IPS-NIHi7 (cell line): ENCODE data around the gene PRDM2.
A peak's percentile ranks its signal among the peaks of the same experiment; 100 is the strongest.

ENCODE experiments used
- DNase-seq: peaks from one replicate; pipeline ENCODE4 v3.0.0; 2012; ENCODE audit warnings: mixed read lengths; ENCODE audit errors: extremely low spot score

The PRDM2 gene

DNA sequence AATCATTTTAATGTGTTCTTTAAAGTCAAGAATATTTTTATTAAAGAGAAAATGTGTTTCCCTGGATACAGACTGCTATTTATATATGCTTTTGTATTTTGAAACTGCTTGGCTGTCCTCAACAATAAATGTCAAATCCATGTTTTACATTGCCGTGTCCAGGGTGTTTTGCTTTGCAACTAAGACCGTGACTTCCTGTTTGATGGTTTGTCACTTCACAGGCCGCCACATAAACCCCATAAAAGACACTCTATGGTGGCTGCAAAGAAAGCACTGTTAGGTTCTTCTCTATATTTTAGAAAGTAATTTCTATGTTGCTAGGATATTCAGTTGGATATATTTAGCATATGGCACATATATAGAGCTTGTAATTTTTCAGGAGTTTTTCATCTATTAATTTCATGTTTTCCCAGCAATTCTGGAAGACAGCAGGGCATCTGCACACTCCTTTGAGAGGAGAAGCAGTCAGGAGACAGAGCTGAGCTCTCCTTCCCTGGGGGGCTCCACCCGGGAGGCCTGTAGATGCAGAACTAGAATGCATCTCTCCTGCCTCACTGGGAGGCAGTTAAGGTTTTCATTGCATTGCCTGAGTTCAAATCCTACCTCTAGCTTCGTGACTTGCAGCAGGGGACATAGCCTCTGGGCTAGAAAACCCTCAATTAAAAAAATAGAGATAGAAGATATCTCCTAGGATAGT lies 33.1 kb downstream of the PRDM2 start:
- DNase-seq: no peak

DNA sequence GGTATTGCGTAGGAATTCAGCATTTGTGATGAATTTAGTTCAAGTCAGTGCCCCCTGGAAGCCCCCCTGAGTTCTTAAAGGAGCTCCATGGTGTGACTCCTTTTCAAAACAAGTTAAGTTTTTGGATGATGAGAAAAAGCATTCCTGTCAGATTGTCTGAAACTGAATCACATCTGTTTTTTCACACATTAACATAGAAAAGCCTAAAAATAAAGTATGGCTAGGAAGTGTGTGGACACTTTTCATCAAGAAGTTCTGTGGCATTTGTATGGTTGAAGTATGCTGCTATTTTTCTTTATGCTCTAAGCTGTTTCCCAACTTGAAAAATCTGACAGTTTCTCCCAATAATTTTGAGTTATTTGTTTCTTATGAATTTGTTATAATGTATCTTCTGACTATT lies 33.7 kb downstream of the PRDM2 start:
- DNase-seq: no peak

DNA sequence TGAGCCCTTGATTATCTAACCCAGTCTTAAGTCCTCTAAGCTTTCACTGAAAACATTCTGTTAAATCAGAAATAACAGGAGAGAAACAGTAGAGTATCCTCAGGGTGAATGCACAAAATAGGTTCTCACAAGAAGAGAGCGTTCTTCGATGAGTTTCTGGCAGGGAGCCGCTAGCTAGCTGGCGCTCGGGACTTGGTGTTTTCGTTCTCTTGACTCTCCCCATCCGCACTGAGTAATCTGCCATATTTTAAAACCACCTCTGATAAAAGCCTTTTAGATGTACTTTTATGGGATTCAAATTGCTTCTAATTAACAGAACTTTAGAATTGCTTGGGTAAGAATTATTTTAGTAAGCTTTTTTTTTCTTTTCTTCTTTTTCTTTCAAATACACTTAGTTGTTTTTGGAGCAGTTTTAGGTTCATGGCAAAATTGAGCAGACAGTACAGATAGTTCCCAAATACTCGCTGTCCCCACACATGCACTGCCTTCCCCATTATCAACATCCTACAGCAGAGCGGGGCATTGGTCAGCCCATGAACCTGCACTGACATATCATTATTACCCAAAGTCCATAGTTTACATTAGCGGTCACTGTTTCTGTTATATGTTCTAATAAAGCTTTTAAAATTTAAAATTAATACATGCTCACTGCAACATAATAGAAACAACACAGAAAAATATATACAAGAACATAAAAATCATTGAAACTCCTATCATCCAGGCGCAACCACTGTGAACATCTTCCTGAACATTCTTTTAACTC lies 35.4 kb downstream of the PRDM2 start:
- no peak for DNase-seq

DNA sequence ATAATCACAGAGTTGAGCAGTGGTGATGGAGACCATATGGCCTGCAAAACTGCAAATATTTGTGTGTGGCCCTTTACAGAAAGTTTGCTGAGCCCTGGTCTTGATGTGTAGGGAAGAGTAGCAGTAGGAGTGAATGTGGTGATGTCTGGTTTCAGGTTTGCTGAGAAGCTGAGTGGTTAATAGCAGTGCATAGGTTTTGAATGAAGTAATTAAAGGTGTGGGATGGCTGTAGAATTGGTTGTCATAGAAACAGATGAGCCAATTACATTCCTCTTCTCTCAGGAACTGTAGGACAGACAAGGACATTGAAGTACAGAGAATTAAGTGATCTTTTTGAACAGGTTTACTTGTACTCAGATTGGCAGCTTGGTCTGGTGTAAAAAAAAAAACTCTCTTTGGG lies 37.4 kb downstream of the PRDM2 start:
- DNase-seq: peak; percentile 16

DNA sequence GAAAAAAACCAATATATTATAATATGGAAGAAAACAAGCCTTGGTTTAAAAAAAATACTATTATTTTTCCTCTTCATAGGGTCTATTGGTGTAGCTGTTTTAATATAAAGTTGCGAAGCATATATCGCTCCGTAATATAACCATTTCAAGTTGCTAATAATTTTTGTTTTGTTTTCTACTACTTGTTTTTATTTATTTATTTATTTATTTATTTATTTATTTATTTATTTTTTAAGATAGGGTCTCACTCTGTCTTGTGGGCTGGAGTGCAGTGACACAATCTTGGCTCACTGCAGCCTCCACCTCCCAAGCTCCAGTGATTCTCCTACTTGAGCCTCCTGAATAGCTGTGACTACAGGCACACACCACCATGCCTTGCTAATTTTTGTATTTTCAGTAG lies 46.4 kb downstream of the PRDM2 start:
- no peak for DNase-seq

DNA sequence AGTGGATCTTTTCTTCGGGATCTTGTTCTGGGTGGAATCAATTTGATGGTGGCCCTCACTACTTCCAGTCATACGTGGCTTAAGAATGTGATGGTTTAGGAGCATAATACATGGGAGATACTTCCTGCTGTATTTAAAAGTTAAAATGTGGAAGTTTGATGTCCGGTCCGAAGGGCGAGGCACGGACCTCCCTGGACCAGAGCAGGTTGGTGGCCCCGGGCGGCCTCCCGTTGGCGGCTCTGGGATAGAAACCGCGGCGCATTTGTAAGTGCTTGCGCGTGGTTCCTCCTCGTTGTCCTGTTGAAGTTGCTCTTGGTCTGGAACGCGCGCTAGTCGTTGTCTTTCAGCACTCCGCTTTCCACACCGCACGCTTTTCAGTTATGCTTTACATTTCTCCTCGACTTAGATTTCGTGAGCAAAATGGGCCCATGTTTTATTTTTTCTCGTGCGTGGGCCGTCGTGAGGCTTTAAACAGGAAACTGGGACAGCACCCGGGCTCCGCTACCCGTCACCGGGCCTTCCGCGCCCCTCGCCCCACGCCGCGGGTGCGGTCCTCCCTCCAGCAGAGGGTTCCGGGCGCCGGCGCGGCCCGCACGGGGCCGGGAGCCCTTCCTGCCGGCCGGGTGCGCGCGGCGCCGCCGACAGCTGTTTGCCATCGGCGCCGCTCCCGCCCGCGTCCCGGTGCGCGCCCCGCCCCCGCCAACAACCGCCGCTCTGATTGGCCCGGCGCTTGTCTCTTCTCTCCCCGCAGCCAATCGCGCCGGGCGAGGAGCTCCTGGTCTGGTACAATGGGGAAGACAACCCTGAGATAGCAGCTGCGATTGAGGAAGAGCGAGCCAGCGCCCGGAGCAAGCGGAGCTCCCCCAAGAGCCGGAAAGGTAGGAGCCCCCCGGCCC lies 48.9 kb downstream of the PRDM2 start:
- peak; percentile 96 for DNase-seq

DNA sequence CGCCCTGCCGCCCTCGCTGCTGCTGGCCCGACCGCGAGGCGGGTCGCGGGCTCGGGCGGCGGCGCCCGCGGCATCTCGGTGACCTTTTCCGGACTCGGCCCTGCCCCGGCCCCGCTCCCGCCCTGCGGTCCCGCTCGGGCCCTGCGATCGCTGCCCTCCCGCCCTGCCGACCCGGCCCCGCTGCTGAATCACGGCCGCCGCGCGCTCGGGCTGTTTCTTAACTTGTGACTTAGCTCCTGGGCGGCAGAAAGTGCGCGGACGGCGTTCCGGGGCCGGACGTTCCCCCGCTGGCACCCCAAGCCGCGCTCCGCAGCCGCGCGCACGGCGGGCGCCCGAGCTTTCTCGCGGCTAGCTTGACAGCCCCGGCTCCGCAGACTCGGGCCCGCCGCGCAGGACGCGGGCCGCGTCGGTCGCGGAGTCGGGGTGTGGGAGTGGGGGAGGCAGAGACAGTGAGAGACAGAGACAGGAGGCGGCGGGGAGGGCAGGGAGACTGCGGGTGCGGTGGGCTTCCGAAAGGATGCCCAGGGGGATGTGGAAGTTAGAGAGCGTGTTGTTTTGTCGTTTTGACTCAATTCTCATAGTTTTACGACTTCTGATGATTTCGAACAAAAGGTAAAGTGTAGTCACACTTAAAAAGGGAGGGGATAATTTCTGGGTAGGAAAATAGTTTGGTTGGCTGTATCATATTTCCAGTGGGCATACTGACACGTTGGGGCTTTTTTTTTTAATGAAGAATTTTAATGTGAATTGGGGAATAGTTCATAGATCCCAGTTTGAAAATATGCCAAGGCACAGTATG lies 49.8 kb downstream of the PRDM2 start:
- no peak for DNase-seq

DNA sequence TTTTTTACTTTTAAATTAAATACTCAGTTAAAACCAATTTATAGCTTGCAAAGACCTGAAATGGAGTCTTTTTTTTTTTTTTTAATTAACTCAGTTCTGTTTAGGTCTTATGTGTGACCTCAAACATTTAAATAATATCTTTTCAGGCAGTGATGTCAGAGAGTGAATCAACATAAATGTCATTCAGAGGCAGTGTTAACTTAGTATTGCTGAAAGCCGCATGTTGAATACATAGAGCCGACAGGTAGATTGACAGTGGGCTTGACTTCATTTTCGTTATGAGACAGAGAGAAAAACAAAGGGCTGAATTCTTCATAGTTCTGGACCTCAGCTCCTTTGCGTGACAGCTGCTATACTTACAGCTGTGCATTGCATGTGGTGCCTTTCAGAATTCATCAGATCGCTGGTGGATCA lies 51.5 kb downstream of the PRDM2 start:
- DNase-seq: no peak

DNA sequence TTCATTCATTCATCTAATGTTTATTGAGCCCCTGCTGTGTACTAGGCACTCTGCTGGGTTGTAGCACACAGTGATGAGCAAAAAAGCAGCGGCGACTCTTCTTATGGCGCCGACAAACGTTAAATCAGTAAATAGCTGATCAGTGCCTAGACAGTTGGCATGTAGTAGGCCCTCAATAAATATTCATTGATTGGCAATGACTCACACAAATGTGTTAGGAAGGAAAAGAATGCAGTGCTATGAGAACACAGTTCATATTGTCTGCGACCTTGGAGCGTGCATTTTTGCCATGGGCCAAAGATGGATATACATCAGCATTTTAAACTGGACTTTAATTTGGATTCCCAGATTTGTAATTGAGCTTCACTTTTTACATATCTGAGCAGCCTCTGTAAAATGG lies 52.0 kb downstream of the PRDM2 start:
- no peak for DNase-seq

DNA sequence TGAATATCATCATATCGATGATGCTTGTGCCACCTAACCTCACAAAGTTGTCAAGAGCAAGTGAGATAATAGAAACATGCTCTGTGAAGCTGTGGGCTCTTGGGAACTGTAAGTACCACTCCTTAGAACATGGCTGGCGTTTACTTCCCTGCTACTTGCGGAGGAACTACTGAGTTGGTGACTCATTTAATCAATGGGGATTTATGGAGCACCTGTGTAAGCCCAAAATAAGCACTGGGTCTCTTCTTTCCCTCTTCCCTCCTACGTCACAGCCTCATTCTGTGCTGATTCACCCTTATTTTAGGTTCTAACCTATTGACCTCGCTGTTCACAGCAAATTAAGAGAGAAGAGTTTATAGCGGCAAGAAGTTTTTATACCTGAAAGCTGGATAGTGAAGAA lies 52.9 kb downstream of the PRDM2 start:
- no peak for DNase-seq

DNA sequence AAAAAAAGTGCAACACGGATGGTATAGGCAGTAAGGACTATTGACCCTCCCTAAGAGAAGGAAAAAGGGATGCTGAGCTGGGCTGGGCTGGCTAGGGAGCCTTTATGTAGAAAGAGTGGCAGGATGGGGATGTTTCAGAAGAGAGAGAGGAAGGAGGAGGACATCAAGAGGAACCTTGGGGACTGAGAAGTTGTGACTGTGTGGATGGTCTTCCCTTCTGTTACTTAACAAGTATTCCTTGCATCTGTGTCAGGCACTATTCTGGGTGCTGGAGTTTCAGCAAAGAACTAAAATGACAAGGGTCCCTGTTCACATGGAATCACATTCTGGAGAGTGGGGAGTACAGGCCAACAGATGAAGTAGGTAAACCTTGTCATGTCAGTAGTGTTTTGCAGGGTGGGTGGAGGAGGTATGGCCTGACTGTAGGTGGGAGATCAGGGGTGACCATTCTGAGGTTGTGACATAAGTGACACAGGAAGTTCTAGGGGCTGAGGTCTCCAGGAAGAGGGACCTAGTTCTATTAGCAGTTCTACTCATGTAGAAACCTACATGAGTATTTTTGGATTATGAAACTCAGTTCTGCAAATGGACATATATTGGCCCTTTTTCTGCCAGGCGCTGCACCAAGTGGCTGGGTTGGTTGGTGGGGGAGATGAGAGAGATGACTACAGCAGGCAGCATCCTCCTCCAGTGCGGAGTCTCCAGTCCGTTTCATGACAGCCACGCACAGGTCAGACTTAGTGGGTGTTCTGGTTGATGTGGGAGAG lies 53.8 kb downstream of the PRDM2 start:
- no peak for DNase-seq

DNA sequence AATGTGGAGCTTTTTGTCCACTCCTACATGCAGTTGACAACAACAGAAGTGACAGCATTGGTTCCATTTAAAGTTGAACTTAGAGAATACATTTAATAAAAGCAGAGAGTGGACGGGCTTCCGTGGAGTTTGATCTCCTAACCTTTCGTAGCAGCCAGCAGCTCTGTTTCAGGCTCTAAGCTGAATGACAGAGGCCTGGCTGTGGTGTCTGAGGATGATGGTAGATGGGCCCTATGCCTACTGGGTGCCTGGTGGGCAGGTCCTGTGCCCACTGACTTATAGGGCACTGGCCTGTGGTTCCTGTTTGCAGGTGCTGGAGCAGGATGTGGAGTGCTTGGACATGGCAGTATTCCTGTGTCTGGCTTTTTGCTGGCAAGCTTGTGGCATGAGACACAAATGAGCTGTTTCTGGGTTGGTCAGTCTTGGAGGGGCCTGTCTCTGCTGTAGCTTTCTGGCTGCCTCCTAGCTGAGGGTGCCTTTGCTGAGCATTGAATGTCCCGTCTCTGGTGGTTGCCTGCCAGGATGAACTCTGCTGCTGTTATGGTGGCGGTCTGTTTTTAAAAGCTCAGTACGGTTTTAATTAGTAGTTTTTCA lies 54.6 kb downstream of the PRDM2 start:
- no peak for DNase-seq

DNA sequence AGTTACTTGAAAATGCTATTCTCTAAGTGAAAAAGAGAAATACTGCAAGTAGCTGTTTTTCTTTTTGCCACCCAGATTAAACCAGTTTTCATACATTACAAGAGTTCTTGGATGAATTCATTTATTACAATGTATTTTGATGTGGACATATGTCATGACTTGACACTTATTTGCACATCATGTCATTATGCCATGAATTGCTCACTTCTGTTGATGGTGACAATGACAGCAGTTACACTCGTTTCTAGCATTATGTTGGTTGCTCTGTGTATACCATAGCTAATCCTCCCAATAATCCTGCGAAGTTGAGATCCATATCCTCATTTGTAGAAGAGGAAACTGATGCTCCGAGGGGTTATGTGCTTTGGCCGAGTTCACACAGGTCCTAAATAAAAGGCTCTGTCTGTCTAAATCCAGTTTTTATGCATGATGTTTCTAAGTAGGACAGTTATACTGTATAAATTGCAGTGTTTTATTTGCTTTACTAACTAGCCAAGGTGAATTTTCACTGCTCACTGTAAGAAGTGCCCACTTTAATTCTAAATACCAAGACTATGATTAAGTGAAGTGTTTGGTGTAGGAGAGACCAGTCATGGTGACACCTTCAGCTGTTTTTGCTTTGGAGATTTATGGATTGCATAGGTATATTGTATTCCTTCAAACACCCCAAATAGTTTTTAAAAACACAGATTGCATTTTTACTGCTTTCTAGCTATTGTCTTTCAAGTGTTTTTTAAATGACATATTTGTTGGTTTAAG lies 56.7 kb downstream of the PRDM2 start:
- no peak for DNase-seq

DNA sequence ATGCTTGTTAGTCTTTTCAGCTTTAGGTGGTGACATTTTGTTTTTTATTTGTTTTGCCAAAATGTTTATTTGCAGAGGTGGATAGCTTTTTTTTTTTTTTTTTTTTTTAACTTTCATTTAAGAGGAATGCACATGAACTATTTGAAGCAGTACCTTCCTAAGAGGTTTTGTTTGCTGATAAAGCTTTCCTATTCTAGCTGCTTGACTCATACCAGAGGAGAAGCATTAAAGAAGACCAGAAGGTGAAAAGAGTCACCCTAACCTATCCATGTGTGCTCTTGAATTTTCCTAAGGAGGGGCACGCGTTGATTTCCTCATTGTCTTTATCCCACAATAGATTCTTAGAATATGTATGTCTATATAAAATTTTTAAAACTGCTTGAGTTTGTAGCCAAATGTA lies 57.7 kb downstream of the PRDM2 start:
- DNase-seq: no peak

DNA sequence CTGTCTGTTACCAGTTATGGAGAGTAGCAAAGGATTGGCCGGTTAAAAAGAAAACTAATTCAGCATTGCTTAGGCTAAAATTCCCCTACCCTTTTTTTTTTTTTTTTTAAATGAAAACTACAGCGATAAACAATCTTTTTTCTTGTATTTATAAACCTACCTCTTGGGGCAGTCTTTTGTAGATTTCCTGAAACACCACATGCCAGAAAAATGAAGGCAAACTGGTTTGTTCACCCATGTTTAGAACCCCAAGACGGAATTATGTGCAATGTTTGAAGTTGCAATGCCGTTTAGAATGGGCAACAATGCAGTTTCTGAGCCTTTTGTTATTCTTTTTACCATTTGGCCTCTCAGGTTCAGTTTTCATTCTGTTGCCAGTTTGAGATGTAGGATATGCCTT lies 59.1 kb downstream of the PRDM2 start:
- DNase-seq: no peak

DNA sequence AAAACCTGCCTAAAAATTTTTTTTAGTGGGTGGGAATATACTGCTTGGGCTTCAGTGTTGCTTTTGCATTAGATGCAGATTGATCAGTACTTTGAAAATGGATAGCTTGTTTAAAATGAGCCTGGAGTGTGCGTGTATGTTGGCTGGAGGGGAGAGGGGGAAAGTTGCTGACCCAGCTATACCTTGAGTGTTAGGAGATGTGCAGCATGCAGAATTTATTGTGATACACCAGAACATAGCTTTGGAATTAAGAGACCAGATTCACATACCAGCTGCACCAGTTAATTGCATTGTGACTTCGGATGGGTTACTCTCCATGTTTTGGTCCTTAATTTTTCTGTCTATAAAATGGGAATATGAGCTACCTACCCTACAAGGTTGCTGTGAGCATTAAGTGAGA lies 60.4 kb downstream of the PRDM2 start:
- DNase-seq: no peak

DNA sequence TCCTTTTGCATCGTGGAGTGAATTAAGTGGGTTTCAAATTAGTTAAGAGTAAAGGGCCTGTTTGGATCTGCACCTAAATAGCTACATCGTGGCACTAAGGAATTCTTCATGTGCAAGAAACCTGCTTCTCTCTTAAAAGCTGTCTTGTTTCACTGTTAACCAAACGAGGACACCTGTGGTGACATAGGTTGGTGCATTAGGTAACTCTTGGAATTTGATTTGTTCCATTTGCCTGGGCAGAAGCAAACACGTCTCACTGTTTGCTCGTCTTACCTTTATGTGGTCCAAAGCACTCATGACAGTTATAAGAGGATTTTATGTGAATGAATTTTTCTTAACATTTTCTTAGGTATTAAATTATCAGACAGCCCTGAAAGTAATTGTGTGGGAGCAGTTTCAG lies 60.9 kb downstream of the PRDM2 start:
- no peak for DNase-seq

DNA sequence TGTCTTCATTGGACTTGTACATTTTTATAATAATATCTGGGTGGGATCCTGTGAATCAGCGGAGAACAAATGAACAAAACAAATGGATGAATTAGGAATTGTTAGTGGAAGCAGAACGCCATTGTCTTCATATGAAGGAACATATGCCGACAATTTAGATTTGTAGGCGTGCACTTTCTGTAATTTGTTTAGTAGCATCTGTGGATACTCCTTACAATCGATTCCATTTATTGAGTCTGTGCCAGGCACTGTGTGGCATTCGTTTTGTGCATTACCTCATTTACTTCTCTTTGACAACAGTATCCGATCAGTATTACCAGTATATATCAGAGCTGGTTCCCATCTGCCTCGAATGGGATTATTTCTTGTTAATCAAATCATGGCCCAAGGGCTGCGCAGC lies 61.9 kb downstream of the PRDM2 start:
- no peak for DNase-seq

DNA sequence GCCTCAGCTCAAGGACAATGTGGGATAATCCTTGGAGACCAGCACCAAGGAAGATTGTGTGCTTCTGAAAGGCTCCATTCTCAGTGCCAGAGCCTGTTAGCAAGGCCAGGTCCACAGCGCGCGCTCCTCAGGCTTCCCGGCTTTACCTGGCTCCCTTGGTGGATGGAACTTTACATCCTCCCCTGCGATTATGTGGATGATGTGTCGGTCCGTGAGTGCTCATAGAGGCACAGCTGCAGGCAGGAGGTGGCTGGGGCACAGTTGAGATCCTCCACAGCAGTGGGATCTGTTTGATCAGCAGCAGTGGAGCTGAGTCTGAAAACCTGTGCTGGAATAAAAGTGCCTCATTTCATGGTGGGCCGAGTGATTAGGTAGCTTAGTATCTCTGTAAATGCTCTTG lies 62.7 kb downstream of the PRDM2 start:
- DNase-seq: no peak

DNA sequence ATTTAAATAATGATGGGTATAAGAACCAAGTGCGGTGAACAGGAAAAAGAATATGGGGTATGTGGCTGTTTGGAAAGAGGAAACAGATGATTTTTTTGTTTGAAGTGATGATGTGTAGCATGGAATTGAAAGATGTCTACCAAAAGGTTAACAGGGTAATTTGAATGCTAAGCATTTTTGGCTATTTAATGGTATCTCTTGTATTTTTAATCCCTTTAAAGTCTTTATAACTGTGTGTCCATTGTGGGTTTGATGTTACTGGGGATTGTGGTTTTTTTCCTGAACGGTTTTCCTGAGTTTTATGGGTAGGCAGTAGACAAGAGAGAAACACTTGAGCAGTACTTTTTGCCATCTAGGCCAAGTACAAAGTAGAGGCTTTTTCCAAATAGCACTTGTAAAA lies 63.2 kb downstream of the PRDM2 start:
- no peak for DNase-seq
